Type B pancreatic cell (in vitro differentiated cells): ENCODE data around the gene GDI1. TPM values are rescaled to one million over a fixed set of nuclear protein-coding genes. Genes with fewer than 3 reads are reported as not detected.

Experiments used
- DNase-seq: peaks from one replicate; pipeline ENCODE4 v3.0.0; 2021; ENCODE audit warnings: mixed read lengths; ENCODE audit not compliant: unreplicated experiment; ENCODE audit errors: extremely low spot score
- H3K27ac Mint-ChIP-seq: 2 replicates; pipeline ENCODE4 v1.8.0; 2021; ENCODE audit warnings: mild to moderate bottlenecking, mixed read lengths
- H3K27me3 Mint-ChIP-seq: 2 replicates; pipeline ENCODE4 v1.8.0; 2021; ENCODE audit warnings: mixed read lengths
- H3K36me3 Mint-ChIP-seq: 2 replicates; pipeline ENCODE4 v1.8.0; 2021; ENCODE audit warnings: mixed read lengths
- H3K4me1 Mint-ChIP-seq: one replicate; pipeline ENCODE4 v1.8.0; 2021; ENCODE audit warnings: mixed read lengths; ENCODE audit not compliant: unreplicated experiment
- H3K4me3 Mint-ChIP-seq: 2 replicates; pipeline ENCODE4 v1.8.0; 2021; ENCODE audit warnings: mild to moderate bottlenecking, mixed read lengths
- H3K9me3 Mint-ChIP-seq: 2 replicates; pipeline ENCODE4 v1.8.0; 2021; ENCODE audit warnings: mixed read lengths
- CTCF ChIP-seq: fragments of 200-600 bp; sonication (generic); conservative IDR thresholded peaks from 2 replicates; pipeline ENCODE4 v1.5.0; 2021; ENCODE audit warnings: antibody characterized with exemption, mild to moderate bottlenecking
- total RNA-seq: library from RNA; stranded (reverse); gene quantifications from 2 replicates; pipeline ENCODE4 v1.2.1, GENCODE V29; 2021; ENCODE audit warnings: low replicate concordance

Gene GDI1
- total RNA-seq, 1 donor from 2014 or later: 159 TPM

GRCh38 chrX:154401918-154402621 is 34.9 kb upstream of the GDI1 start:
- Mint-ChIP-seq H3K9me3 (no peaks in the 10 kb centered on the region), H3K4me1 (peaks cover 15% of the 10 kb centered on the region), H3K27me3 (peaks cover 5% of the 10 kb centered on the region), H3K36me3 (peaks cover 20% of the 10 kb centered on the region), H3K4me3 (peak overlapping the region; percentile 20), H3K27ac (peak overlapping the region; percentile 72)
- DNase-seq: no peak
- TF ChIP-seq CTCF: no peak

- H3K36me3 Mint-ChIP-seq: peaks cover 20% of the 10 kb centered on the region
- no peak for DNase-seq
- H3K4me3 Mint-ChIP-seq: no peak overlapping the region
- H3K4me1 Mint-ChIP-seq: peaks cover 15% of the 10 kb centered on the region
- H3K9me3 Mint-ChIP-seq: no peaks in the 10 kb centered on the region
- H3K27ac Mint-ChIP-seq: peak overlapping the region; percentile 72
- no peak for TF ChIP-seq CTCF
- H3K27me3 Mint-ChIP-seq: peaks cover 5% of the 10 kb centered on the region
Measured at GRCh38 chrX:154402622-154403127, 34.3 kb upstream of the GDI1 start.

- peaks cover 15% of the 10 kb centered on the region for H3K4me1 Mint-ChIP-seq
- peak overlapping the region; percentile 13 for H3K27ac Mint-ChIP-seq
- no peak overlapping the region for H3K4me3 Mint-ChIP-seq
- H3K27me3 Mint-ChIP-seq: peaks cover 2% of the 10 kb centered on the region
- peaks cover 17% of the 10 kb centered on the region for H3K36me3 Mint-ChIP-seq
- no peak for TF ChIP-seq CTCF
- no peak for DNase-seq
- H3K9me3 Mint-ChIP-seq: no peaks in the 10 kb centered on the region
Measured at GRCh38 chrX:154403192-154403591, 33.8 kb upstream of the GDI1 start.

- no peak overlapping the region for H3K4me3 Mint-ChIP-seq
- H3K27me3 Mint-ChIP-seq: no peaks in the 10 kb centered on the region
- peaks cover 11% of the 10 kb centered on the region for H3K36me3 Mint-ChIP-seq
- H3K27ac Mint-ChIP-seq: peak overlapping the region; percentile 13
- no peak for TF ChIP-seq CTCF
- no peaks in the 10 kb centered on the region for H3K9me3 Mint-ChIP-seq
- no peak for DNase-seq
- peaks cover 12% of the 10 kb centered on the region for H3K4me1 Mint-ChIP-seq
Measured at GRCh38 chrX:154403858-154404257, 33.1 kb upstream of the GDI1 start.

- Mint-ChIP-seq H3K27ac (no peak overlapping the region), H3K4me1 (peaks cover 6% of the 10 kb centered on the region), H3K27me3 (no peaks in the 10 kb centered on the region), H3K9me3 (no peaks in the 10 kb centered on the region), H3K36me3 (peaks cover 2% of the 10 kb centered on the region), H3K4me3 (no peak overlapping the region)
- TF ChIP-seq CTCF: no peak
- DNase-seq: no peak
Measured at GRCh38 chrX:154404625-154405192, 32.2 kb upstream of the GDI1 start.
